SK-N-MC (cell line): ENCODE measurements around the gene TGM6.

Experiments
- DNase-seq: peaks from one replicate; pipeline ENCODE4 v3.0.0-alpha.2; 2011; ENCODE audit warnings: low read depth, low spot score
- H3K27ac ChIP-seq: fragments of 200-600 bp; sonication (generic); 2 replicates; pipeline ENCODE4 v1.5.1; 2016; ENCODE audit warnings: mixed run types
- H3K36me3 ChIP-seq: fragments of 200-600 bp; sonication (generic); 2 replicates; pipeline ENCODE4 v1.6.1; 2017; ENCODE audit warnings: antibody characterized with exemption, low read length, mixed read lengths; ENCODE audit not compliant: insufficient read depth
- H3K4me3 ChIP-seq: fragments of 200-600 bp; sonication (generic); 2 replicates; pipeline ENCODE4 v1.5.1; 2016
- H3K9ac ChIP-seq: fragments of 200-600 bp; sonication (generic); 2 replicates; pipeline ENCODE4 v1.8.0; 2017; ENCODE audit warnings: mixed run types, mixed read lengths; ENCODE audit not compliant: insufficient read length
- H3K9me3 ChIP-seq: fragments of 200-600 bp; sonication (generic); 2 replicates; pipeline ENCODE4 v1.6.1; 2017; ENCODE audit warnings: low read depth, mild to moderate bottlenecking, antibody characterized with exemption, low read length, moderate library complexity, mixed read lengths
- EZH2 ChIP-seq: fragments of 200-600 bp; sonication (generic); IDR thresholded peaks from one replicate; pipeline ENCODE4 v1.6.1; 2017; ENCODE audit warnings: antibody characterized with exemption
- FOXP2 ChIP-seq: optimal IDR thresholded peaks from 2 replicates; pipeline ENCODE3; 2011; ENCODE audit warnings: mild to moderate bottlenecking, moderate library complexity; ENCODE audit not compliant: insufficient read depth; ENCODE audit errors: extremely low read length, control extremely low read depth
- POLR2AphosphoS5 ChIP-seq: IDR thresholded peaks from 2 replicates; pipeline ENCODE4 v1.6.1; 2012; ENCODE audit warnings: mild to moderate bottlenecking, low read depth, low read length, borderline replicate concordance

TGM6 gene

GRCh38 chr20:2380601-2381000 is at the start of gene TGM6:
TSS of gene TGM6 (plus strand) at chr20:2380901. CDS start at chr20:2380969, 68 bp downstream.
- H3K27ac ChIP-seq: no peak within 1 kb of the TSS
- no peaks in the 10 kb centered on the region for H3K9me3 ChIP-seq
- H3K4me3 ChIP-seq: no peak within 1 kb of the TSS
- no peak within 1 kb of the TSS for H3K9ac ChIP-seq
- DNase-seq: no peak
- H3K36me3 ChIP-seq: no peaks in the 10 kb centered on the region
- TF ChIP-seq EZH2 (no peak), FOXP2 (no peak), POLR2AphosphoS5 (no peak)

DNA sequence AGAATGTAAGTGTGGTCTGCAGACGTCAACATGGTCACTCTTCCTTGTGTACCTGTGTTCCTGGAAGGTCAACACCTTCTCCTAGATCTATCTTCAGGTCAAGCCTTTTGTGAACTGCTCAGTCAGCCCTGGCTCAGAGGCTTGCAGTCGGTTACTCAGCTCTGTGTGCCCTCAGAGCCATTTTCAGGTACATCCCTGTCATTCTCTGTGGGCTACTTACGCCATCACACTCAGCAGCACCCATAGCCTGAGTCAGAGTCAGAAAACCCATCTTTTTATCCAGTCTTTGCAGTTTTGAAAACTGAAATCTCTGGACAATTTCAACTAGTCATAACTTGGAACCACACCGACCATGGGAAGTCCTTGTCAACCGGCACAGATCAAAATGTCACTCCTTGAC is 49.6 kb upstream of the TGM6 start:
- H3K36me3 ChIP-seq: no peaks in the 10 kb centered on the region
- H3K9me3 ChIP-seq: no peaks in the 10 kb centered on the region
- TF ChIP-seq EZH2: no peak
- no peak for TF ChIP-seq FOXP2
- H3K9ac ChIP-seq: no peak overlapping the region
- no peak for DNase-seq
- H3K4me3 ChIP-seq: no peak overlapping the region
- no peak overlapping the region for H3K27ac ChIP-seq

GRCh38 chr20:2331901-2332565 is 48.7 kb upstream of the TGM6 start:
- no peak for TF ChIP-seq EZH2
- TF ChIP-seq POLR2AphosphoS5: no peak
- TF ChIP-seq FOXP2: no peak
- Histone ChIP-seq H3K4me3 (no peak overlapping the region), H3K27ac (no peak overlapping the region), H3K9me3 (no peaks in the 10 kb centered on the region), H3K9ac (no peak overlapping the region), H3K36me3 (no peaks in the 10 kb centered on the region)
- no peak for DNase-seq

DNA sequence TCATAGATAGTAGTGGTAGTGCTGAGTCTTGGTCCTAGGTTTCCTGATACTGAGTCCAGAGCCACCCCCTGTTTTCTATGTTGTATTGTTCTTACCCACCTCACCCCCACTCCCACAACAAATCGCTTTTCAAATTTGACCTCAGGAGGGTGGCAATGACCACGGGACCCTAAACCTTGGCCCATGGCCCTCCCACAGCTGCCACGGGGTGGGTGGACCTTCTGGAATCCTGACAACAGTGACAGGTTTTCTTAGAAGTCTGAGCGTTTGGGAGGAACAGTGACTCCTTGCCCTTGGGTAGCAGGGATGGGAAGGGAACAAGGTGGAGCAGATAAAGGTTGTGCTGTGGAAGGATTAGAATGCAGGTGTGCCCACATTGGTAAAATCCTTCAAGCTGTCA is 48.0 kb upstream of the TGM6 start:
- TF ChIP-seq FOXP2: no peak
- TF ChIP-seq POLR2AphosphoS5: no peak
- no peak for TF ChIP-seq EZH2
- Histone ChIP-seq H3K36me3 (no peaks in the 10 kb centered on the region), H3K9me3 (no peaks in the 10 kb centered on the region), H3K9ac (no peak overlapping the region), H3K4me3 (no peak overlapping the region), H3K27ac (no peak overlapping the region)
- DNase-seq: no peak

DNA sequence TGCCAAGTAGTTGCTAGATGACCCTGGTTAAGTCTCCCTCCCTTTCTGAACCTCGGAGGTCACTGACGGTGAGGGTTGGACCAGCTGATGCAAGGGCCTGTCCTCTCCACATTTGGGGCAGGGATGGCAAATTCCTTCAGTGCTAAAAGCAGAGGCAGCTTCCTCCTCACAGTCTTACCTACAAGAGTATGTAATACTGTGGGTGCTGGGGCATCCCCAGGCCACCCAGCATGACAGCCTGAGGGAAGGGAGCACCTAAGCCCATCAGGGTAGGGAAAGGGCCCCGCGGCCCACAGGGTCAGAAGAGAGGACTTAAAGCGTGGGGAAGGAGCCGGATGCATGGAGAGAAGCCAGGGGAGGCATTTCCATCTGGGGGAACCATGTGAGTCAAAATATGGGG is 46.9 kb upstream of the TGM6 start:
- DNase-seq: no peak
- TF ChIP-seq EZH2 (no peak), POLR2AphosphoS5 (no peak), FOXP2 (no peak)
- H3K27ac ChIP-seq: no peak overlapping the region
- H3K4me3 ChIP-seq: no peak overlapping the region
- H3K36me3 ChIP-seq: no peaks in the 10 kb centered on the region
- no peak overlapping the region for H3K9ac ChIP-seq
- H3K9me3 ChIP-seq: no peaks in the 10 kb centered on the region

DNA sequence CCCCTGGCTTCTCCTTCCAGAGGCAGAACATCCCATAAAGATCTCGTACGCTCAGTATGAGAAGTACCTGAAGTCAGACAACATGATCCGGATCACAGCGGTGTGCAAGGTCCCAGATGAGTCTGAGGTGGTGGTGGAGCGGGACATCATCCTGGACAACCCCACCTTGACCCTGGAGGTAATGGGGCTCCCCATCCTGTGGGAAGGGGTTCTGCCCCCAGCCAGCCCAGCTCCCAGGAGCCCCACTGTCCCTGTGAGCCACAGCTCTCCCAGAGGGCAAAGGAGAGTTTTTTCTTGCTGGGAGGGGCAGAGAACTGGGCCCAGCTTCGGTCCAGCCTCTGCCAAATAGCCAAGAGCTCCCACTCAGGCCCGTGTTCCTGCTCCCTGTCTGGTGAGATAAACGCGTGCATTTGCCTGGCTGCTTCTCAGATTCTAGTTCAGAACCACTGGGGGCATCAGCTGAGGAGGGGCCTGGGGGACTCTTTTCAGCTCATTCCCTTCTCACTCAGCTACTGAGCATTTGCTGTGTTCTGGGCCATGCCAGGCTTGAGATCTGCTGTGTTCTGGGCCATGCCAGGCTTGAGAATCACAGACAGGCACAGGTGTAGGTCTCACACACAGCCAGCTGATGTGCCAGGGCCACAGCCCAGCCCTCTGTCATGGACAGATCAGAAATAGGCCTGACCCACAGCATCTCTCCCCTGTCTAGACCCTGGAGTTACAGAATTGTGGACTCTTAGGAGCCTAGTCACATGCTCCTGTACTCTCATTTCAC is 45.4 kb upstream of the TGM6 start:
- H3K9me3 ChIP-seq: no peaks in the 10 kb centered on the region
- H3K9ac ChIP-seq: no peak overlapping the region
- no peaks in the 10 kb centered on the region for H3K36me3 ChIP-seq
- H3K27ac ChIP-seq: no peak overlapping the region
- no peak overlapping the region for H3K4me3 ChIP-seq
- TF ChIP-seq POLR2AphosphoS5 (no peak), EZH2 (no peak), FOXP2 (no peak)
- DNase-seq: no peak

GRCh38 chr20:2336471-2336870 is 44.2 kb upstream of the TGM6 start:
- Histone ChIP-seq H3K9ac (no peak overlapping the region), H3K4me3 (no peak overlapping the region), H3K9me3 (no peaks in the 10 kb centered on the region), H3K36me3 (no peaks in the 10 kb centered on the region), H3K27ac (no peak overlapping the region)
- no peak for TF ChIP-seq EZH2
- TF ChIP-seq FOXP2: no peak
- no peak for TF ChIP-seq POLR2AphosphoS5
- no peak for DNase-seq

- TF ChIP-seq POLR2AphosphoS5 (no peak), EZH2 (no peak), FOXP2 (no peak)
- no peak overlapping the region for H3K4me3 ChIP-seq
- no peaks in the 10 kb centered on the region for H3K36me3 ChIP-seq
- no peak overlapping the region for H3K27ac ChIP-seq
- H3K9ac ChIP-seq: no peak overlapping the region
- H3K9me3 ChIP-seq: no peaks in the 10 kb centered on the region
- no peak for DNase-seq
These were observed 43.6 kb upstream of the TGM6 start for GRCh38 chr20:2337142-2337541.
